Activated T-cell treated with anti-CD3 and anti-CD28 coated beads for 48 hours (primary cell): ENCODE data around the gene PLK2.

Experiments used
- DNase-seq: peaks from one replicate; pipeline ENCODE4 v3.0.0-alpha.2; 2020; ENCODE audit warnings: low read depth

PLK2 gene

DNA sequence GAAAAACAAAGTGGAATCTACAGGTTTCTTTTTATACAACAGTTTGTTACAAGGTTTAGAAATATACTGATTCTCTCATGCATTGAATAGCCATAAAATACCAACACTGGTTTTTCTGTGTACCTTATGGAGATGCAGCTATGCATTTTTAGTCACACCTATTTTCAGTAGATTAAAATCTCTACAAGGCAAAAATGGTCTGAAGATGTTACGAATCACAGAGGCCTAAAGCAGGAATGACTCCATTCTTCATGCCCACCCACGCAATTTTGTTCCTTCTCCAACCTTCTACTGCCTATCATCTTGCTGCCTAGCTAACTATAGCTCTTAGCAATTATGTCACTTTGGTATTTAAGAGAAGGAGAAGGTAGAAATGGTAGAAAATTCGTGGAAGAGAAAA lies 9.9 kb downstream of the PLK2 start:
- DNase-seq = no peak

DNA sequence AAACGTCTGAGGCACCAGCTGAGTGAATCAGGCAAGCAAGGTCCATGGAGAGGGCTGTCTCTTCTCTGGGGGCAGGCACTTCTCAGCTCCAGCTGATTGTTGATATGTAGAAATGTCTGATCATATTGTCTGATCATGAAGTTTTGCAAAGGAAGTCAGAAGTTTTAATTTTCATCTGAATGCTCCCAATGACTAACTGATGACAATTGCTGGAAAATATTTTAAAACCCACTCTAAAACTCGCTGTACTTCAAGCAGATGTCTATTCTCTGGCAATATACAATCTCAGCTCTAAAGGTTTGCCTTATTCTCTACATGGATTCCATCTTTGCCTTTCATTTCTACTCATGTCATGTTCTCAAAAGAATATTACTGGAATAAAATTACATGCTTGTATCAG lies 12.7 kb downstream of the PLK2 start:
- DNase-seq = no peak

GRCh38 chr5:58446024-58446423 lies 13.9 kb downstream of the PLK2 start:
- DNase-seq = no peak

GRCh38 chr5:58444805-58445204 lies 15.1 kb downstream of the PLK2 start:
- no peak for DNase-seq

GRCh38 chr5:58440901-58441460 lies 18.9 kb downstream of the PLK2 start:
- no peak for DNase-seq

- no peak for DNase-seq
Observed at GRCh38 chr5:58439094-58439644, 20.7 kb downstream of the PLK2 start.

GRCh38 chr5:58437661-58438060 lies 22.2 kb downstream of the PLK2 start:
- DNase-seq = no peak

DNA sequence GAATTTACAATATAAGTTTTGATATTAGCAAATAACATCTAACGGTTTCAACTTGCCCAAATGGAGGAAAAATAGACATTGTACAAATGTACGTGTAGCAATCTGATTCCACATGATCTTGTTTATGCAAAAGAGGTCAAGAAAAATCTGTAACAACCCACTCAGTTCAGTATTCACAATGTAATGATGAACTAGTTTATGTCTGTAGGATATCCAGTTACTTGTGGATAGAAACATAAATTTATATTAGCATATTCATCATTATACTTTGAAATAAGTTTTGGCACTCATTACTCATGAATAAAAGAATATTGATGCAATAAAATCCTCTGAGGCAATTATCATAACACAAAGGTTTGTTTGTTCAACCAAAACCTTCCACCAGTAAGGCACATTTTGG lies 28.1 kb downstream of the PLK2 start:
- DNase-seq = no peak

DNA sequence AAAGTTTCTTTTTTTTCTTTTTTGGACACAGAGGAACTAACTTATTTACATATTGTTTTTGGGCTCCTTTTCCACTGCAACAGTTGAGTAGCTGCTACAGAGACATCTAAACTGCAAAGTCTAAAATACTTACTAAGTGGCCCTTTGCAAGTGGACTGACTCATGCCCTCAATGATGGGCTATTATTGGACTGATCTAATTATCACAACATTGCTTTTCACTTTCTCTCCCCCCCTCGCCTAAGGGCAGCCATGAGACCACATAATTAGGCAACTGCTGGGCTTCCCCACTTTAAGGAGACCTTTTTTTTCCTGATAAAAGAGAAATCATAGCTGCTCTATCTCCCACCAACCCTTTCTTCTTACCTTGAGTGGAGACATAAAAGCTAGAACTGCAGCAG lies 47.0 kb downstream of the PLK2 start:
- DNase-seq = no peak

GRCh38 chr5:58412081-58412480 lies 47.8 kb downstream of the PLK2 start:
- no peak for DNase-seq

- no peak for DNase-seq
Observed at GRCh38 chr5:58411372-58411771, 48.5 kb downstream of the PLK2 start.

GRCh38 chr5:58410441-58410840 lies 49.4 kb downstream of the PLK2 start:
- no peak for DNase-seq

DNA sequence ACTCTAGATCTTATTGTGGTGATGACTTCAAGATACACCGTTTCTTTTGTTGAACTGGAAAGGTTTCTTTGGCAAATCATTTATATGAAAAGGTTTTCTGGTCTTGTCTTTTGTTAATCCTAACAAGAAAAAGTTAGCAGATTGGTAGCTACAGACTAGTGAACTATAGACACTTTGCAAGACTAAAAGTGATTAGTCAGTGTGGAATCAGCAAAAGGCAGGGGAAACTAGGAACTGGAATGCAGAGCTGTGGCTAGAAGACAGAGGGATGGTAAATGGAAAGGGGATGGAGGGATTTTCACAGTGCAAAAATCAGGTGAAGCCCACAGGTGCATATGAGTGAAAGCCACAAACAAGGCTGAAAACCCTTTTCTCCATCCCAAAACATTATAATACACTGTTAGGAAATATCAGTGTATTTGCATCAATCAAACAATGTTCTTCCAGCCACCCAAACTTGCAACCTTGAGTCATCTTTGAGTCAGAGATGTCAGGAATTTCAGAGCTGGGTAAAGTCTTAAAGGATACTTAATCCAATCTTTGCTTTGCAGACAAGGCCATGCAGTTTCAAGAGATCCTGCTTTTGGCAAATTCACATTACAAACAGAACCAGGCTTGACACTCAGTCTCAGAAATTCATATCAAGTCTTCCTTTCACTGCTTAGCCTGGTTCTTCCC lies 52.7 kb downstream of the PLK2 start:
- no peak for DNase-seq

DNA sequence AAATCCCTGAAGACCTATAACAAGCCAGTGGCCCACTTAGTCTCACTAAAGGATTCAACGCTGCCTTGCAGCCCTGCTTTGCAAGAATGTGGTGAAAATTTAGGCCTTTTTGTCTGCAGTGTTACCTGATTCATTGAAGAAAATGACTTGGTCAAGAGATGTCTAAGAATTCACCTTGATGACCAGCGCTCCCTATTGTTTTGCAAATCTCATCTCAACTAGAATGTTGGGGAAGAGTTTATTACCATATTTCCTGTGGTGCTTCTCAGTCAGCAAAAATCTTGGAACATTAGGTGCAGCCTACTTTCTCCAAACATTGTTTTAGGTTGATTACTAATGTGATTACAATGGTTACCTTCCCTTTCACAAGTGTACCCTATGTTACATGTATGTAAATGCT lies 53.5 kb downstream of the PLK2 start:
- DNase-seq = no peak

GRCh38 chr5:58405175-58405574 lies 54.7 kb downstream of the PLK2 start:
- DNase-seq = no peak

- DNase-seq = no peak
Observed at GRCh38 chr5:58404734-58405133, 55.2 kb downstream of the PLK2 start.
